Stimulated activated CD4-positive, alpha-beta T cell treated with anti-CD3 and anti-CD28 coated beads, TNF-alpha, amount 100 ng/mL, for 4 hours (primary cell): ENCODE results near the gene ST8SIA6.
"Not testable (repeated sequence)": the region's sequence is repeated elsewhere in the genome, so short reads cannot be mapped to it uniquely, and the experiment has no call there.

Experiments
- DNase-seq, 3 experiments: peaks; one replicate each; pipeline ENCODE4 v3.0.0-alpha.2; 2020; ENCODE audit warnings: low read depth in 3 of 3

Gene ST8SIA6, protein sequence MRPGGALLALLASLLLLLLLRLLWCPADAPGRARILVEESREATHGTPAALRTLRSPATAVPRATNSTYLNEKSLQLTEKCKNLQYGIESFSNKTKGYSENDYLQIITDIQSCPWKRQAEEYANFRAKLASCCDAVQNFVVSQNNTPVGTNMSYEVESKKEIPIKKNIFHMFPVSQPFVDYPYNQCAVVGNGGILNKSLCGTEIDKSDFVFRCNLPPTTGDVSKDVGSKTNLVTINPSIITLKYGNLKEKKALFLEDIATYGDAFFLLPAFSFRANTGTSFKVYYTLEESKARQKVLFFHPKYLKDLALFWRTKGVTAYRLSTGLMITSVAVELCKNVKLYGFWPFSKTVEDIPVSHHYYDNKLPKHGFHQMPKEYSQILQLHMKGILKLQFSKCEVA

DNA sequence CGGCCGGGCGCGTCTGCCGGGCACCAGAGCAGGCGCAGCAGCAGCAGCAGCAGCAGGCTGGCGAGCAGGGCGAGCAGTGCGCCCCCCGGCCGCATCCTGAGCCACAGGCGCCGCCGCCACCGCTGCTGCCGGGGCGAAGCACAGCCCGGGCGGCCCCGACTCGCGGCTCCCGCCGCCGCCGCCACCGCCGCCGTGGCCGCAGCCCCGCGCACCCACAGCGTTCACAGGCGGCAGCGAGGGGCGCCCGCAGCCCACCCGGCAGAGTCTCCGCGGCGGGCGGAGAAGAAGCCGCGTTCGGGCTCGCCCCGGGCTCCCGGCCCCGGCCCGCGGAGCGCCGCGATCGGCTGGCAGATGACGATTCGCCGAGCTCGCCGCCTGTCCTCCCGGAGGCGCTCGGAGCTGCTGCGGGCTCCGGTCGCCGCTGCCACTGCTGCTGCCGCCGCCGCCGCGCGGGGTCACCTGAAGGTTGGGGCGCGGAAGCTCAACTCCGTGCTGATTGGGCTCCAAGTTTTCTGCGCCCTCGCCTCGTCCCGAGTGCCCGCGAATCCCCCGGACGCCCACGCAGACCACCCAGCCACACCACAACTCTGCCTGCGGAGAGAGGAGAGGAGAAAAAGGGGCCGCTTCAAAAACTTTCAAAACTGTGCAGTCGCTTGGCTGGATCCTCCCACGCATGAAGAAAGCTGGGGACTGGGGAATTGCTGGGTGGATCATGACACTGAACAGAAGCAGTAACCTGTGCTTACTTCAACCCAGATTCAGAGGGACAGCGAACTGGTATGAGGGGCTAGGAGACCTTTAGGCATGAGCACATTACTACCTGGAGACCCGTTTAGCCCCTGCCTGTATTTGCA lies at the start of gene ST8SIA6:
TSS of gene ST8SIA6 (minus strand) at position 435 of the 854 bp plus-strand sequence. CDS start at position 95, 340 bp downstream.
- peak in 2 of 3 experiments; percentile 12 for DNase-seq

DNA sequence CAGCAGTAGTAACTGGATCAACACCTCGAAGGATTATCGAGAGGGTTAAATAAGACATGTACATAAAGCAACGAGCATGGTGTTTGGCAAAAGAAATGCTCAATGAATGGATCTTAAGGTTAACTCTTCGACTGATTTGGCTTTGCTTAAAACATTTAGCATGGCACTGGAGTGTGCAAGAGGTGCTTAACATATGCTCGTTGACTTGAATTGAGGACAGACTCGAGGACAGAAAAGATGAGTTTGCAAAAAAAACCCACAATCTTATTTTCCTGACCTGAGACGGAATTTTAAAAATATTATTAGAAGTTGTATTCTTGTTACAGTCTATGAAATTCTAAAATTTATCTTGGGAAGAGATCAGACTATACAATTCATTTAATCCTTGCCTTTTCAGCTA lies 49.4 kb upstream of the ST8SIA6 start:
- DNase-seq: no peak

DNA sequence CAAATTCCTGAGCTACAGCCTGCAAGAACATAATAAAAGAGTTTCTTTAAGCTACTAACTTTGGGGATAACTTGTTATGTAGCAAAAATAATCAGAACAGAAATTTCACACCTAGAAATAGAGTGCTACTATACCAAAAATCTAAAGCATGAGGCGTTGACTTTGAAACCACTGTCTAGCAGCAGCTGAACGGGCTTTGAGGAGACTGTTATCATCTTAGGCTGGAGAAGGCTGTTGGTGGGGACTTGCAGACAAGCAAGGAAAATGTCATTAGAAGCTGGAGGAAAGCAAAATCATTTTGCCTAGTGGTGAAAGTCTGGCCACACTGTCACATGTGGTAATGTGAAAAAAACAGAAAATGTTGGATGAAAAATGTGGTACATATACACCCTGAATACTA lies 48.4 kb upstream of the ST8SIA6 start:
- DNase-seq: no peak

DNA sequence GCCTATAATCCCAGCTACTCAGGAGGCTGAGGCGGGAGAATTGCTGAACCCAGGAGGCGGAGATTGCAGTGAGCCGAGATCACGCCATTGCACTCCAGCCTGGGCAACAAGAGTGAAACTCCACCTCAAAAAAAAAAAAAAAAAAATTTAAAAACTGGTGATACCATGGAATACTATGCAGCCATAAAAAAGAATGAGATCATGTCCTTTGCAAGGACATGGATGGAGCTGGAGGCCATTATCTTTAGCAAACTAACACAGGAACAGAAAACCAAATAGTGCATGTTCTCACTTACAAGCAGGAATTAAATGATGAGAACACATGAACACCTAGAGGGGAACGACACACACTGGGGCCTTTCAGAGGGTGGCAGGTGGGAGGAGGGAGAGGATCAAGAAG lies 44.6 kb upstream of the ST8SIA6 start:
- DNase-seq: not testable (repeated sequence)

DNA sequence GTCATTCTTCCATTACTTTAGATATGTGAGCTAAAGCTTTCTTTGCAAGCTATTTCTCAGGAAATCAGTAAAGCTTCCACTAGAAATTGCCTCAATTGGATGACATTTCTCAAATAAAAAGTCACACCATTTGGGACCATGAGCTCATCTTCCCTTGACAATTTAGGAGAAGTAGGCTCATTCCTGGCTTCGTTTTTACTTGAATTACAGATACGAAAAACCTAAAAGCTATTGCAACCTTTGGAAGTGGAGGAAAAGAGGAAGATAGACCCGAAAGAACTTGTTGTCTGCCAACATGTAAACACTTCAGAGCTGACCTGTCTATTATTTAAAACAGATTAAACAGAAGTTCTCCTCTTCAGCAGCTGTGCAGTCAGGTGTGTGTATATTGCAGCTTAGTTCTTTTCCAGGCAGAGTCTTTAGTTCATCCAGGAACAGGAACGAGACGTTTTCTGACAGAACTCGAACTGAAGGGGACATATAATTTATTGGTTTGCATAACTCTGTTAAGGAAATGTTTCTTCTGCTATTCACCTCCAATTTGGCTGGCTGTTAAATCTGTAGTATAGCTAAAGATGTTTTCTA lies 43.1 kb upstream of the ST8SIA6 start:
- no peak for DNase-seq

DNA sequence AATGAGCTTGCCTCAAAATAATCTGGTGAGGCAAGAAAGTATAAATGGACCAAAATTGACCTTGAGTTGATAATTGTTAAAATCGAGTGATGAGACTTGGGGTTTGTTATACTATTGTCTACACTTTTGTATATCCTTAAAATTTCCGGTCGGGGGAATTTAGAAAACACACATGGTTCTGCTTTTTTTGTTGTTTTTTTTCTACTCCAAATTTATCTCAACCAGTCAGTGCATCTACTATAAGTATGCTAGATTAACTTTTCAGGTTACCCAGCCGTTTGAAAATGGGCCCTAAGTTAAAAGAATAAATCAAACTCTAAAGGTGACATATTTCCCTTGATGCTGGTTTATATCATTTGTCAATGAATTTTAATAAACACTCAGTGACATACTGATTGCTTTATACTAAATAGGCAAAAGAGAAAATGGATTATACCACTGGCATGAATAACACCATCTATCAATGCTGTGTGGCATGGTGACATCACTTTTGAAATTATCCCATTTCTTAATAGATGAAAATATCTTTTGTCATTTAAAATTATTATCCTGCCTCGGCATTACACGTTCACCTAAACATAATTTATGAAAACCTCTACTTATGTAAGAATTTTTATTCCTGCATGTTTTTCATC lies 40.3 kb upstream of the ST8SIA6 start:
- no peak for DNase-seq

DNA sequence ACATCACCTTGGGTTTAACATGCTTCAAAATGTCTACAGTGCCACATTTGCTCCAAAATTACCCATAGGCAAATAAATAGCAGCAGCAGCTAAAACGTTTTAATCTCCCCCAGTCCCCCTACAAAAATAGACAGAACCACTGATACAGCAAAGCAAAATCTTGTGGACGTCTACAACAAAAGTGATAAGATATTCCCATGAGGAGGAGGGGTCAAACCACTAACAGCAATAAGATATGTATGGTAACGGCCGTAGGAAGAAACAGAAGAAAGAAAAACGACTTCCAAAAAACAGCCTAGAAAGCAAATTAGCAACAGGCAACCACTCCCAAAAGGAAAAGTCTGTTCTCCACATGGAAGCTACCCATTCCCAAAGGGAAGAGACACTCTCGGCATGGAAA lies 34.5 kb upstream of the ST8SIA6 start:
- no peak for DNase-seq

DNA sequence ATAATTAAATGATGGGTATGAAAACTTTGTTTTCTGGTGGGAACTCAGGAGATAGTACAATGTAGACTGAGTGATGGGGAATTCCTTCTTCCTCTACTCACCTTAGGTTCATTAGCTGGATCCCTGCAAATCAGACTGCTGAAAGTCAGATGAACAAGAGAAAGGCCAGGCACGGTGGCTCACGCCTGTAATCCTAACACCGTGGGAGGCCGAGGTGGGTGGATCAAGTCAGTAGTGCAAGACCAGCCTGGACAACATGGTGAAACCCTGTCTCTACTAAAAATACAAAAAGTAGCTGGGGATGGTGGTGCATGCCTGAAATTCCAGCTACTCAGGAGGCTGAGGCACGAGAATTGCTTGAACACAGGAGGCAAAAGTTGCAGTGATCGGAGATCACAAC lies 28.7 kb upstream of the ST8SIA6 start:
- no peak for DNase-seq

DNA sequence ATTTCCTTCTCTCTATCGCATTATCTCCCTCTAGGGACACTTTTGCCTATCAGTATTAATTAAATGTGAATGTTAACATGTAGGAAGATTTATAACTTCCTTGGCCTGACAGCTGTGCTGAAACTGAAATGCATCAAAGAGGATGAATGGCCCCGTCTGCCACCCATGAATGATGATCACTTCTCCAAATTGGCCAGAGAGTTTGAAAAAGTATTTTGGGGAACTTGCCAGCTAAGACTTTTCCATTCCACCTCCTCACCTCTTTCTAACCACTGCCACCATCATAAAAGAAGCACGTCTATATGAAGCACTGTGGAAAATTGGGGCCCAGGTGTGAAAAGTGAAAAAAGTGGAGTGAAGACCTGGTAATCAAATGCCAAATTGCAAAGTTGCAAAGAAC lies 25.4 kb upstream of the ST8SIA6 start:
- no peak for DNase-seq

DNA sequence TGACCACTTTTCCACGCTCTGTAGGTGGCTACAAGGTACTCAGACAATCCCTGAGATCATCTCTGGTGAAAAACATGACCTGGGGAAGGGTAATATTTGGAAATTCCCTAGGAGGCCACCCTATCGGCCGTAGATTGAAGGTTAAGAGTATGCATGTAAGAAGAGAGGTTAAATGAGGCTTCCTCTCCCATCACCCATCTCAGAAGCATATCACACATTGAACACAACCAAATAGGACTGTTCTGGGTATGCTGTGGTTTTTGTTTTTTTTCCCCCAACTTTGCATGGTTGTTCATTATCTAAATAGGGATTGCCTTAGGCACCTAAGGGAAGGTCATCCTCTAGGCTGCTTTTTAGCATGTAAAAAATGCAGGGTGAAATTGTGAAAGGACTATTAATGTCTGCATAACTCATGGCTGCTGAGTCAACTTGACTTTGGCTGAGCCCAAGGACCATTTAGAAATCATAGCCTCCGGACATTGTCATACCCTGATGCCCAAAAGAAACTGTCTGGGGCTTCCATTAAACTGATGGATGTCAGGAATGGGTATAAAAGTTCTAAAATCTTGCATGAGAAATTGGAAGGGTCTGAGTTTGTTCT lies 24.7 kb upstream of the ST8SIA6 start:
- DNase-seq: no peak

DNA sequence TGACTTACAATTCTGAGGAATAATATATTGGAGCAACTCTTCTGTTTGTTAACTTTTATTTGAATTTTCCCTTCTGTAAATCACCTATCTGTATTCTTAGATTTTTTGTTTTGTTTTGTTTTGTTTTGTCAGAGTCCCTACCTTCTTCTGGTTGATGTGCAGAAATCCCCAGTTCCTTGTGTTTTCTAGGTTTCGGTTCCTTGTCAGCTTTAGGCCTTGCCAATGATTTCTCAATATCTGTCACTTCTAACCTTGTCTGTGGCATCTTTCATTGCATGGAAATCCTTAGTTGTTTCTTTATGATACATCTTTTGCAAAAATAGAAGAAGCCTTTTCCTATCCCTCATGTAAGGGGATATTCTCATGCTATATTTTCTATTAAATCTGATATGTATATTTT lies 21.7 kb upstream of the ST8SIA6 start:
- DNase-seq: no peak

DNA sequence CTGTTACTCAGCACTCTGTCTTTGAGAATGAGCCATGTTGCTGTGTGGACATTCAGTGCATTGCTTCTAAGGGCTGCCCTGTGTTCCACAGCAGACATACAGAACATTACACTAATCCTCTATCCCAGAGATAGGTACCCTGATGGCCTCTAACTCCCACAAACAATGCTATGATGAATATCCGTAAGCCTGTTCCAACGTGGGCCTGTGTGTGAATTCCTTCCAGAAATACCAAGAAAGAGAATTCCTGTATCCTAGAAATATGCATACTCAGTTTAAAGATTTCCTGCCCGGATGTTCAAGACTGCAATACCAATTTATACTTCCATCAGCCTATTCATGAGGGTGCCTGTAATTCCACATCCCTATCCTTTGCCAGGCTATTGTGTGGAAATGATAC lies 21.3 kb upstream of the ST8SIA6 start:
- no peak for DNase-seq

DNA sequence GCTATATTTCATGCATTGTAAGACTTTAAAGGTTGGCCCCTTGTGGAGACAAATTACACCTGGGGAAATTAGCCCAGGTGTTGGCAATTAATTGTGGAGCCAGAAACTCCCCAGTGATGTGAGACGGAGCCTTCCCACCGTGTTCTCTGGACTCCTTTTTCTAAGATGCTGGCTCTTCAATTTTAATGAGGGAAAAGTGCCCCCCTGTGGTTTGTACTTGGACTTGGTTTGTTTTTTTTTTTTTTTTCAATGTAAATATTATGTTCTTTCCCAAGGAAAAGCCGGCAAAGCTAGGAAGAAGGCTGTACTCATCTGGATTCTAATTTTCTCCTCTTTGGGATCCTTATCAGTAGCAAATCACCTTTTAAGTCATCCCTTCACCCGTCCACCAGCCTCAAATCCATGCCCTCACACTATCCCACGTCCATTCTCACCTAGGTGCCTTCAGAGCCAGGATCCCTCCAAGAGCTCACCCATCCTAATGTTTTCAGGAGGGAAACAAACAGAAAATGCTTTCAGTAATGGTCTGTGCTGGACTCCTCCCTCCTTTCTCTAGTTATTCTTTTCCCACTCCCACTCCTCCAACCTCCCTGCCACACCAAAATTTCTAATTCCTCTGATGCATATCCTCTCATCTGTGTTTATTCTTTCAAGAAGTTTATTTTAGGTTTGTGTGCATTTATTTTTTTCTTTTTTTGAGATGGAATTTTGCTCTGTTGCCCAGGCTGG lies 20.4 kb upstream of the ST8SIA6 start:
- DNase-seq: no peak

DNA sequence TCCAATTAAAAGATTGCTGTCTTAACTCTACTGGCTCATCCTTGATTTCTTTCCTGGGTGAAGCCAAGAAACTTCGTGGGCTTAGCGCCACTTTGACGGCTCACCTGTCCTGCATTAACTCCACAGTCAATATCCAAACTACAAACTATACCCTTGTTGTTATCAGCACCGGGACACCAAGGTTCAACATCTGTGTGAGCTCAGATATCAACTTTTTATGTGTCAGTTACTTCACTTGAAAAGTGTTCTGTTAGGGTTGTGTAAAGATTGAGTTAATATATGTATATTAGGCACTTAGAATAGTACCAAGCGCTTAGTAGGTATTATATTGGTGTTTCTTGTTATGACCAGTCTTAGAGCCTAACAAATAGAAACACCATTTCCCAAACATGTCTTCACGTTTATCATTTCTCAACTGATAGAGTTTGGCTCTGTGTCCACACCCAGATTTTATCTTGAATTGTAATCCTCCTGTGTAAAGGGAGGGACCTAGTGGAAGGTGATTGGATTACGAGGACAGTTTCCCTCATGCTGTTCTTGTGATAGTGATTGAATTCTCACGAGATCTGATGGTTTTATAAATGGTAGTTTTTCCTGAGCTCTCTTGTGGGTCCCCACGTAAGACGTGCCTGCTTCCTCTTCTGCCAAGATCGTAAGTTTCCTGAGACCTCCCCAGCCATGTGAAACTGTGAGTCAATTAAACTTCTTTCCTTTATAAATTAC lies 19.0 kb upstream of the ST8SIA6 start:
- no peak for DNase-seq

DNA sequence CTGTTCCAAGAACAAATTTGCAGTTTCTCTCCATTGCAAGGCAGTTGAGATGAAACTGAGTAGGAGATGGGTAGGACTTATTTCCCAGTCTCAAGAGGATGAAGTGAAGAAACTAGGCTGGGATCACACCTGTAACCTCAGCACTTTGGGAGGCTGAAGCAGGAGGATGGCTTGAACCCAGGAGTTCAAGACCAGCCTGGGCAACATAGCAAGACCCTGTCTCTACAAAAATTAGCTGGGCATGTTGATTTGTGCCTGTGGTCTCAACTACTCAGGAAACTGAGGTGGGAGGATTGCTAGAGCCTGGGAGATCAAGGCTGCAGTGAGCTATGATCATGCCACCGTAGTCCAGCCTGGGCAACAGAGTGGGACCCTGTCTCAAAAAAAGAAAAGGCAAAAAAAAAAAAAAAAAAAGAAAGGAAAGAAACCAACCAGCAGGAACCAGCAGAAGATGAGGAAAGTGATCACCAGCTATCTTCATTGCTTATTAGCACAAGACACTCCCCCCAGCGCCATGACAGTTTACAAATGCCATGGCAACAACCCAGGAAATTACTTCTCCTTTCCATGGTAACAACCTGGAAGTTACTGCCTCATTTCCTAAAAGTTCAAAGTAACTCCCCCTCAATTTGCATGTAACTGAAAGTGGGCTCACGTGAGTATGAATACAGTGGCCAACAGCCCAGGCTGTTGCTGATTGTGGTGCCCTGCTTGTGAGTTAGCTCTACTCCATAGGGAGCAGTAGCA lies 18.3 kb upstream of the ST8SIA6 start:
- DNase-seq: no peak

DNA sequence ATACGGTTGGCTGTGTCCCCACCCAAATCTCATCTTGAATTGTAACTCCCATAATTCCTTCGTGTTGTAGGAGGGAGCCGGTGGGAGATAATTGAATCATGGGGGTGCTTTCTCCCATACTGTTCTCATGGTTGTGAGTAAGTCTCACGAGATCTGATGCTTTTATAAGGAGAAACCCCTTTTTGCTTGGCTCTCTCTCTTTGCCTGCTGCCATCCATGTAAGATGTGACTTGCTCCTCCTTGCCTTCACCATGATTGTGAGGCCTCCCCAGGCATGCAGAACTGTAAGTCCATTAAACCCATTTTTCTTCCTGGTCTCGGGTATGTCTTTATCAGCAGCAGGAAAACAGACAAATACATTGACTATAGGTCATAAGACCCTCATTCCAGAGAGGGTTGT lies 15.9 kb upstream of the ST8SIA6 start:
- DNase-seq: no peak

DNA sequence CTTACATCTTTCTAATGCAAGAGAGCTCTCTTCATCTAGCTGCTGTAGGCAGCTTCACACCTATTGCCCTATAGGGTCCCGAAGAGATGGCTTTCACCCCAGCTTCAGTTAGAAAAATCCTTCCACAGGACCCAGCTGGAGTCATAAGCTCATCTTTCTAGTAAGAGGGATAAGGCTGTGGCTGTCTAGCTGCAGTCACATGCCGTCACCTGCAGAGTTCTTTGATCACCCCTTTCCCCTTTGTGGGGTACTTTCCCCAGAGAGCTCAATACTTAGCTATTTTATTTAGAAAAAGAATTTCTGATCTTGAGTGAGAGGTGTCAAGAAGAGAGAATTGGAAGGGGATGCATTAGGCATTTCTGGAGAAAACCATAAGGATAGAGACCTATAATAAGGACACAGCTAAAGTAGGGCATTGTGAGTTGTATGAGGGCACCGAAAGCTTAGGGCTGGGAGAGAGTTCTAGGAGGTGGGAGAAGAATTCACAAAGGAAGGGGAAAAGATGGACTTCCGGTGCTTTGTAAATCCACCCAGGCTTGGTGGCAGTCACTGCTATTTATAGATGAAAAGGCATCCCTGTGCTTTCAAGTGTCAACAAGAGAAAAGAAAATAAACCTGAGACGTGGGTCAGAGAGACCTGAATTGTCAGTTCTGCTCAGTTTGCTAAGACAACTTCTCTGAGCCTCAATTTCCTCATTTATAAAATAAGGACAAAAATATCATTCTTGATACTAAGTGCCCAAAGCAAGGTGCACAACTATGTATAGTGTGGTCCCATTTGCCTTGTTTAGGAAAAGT lies 11.1 kb upstream of the ST8SIA6 start:
- DNase-seq: no peak

DNA sequence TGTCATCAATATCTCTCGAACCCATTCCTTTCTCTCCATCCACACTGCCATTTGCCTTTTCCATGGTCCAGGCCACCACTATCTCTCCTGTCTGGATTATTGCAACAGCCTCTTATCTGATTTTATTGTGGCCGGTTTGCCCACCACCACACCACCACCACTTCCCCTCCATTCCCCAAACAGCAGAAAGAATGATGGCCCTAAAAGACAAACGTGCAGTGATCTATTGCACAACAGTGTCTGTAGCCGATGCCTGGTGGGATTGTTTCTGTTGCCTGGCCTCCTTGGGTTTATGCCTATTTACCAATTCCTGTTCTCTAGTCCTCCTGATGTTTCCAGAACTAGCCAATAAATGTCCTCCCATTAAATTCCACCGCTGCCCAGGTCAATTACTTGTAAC lies 10.2 kb upstream of the ST8SIA6 start:
- DNase-seq: no peak

DNA sequence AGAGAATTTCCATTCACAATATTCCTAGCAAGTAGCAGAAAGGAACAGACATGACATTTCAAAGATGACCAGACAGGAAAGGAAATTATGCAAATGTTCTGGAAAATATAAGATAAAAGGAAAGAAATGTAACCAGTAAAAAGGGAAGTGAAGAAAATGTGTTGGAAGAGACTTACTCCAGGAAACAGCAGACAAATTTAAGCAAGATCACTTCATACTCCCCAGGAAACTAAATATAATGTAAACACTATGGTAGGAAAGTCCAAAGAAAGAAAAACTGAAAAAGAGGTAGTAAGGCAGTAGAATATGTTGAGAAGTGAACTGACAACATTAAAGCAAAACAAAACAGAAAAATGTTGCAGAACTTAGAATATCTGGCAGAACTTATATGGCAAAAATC lies 6.4 kb upstream of the ST8SIA6 start:
- no peak for DNase-seq
